22Rv1 (cell line): ENCODE data around the gene NCOR1.

Source experiments
- ZFX ChIP-seq: fragments of 450-650 bp; IDR thresholded peaks from 2 replicates; pipeline ENCODE4 v1.6.1; 2017; ENCODE audit warnings: antibody characterized with exemption, borderline replicate concordance
- TF ChIP-seq, protein P1 (sequence below): fragments of 450-650 bp; IDR thresholded peaks from 2 replicates; pipeline ENCODE4 v1.5.1; 2017; ENCODE audit warnings: mild to moderate bottlenecking

DNA sequence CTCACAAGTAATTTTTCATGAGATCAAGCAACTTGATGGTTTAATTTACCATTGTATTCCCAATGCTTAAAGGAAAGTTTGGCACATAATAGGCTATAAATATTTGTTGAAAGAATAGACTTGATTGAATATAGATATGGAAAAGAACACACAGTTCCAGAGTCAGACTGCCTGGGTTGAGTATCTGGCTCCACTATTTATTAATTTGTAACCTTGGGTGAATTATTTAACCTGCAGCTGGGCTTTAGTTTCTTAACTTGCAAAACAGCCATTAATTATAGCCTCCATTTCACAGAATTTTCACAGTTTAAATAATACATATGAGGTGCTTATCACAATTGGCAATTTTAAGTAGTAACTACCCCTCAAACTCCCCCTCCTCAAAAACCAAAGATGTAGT is 73.6 kb downstream of the NCOR1 start:
- TF ChIP-seq, protein P1, sequence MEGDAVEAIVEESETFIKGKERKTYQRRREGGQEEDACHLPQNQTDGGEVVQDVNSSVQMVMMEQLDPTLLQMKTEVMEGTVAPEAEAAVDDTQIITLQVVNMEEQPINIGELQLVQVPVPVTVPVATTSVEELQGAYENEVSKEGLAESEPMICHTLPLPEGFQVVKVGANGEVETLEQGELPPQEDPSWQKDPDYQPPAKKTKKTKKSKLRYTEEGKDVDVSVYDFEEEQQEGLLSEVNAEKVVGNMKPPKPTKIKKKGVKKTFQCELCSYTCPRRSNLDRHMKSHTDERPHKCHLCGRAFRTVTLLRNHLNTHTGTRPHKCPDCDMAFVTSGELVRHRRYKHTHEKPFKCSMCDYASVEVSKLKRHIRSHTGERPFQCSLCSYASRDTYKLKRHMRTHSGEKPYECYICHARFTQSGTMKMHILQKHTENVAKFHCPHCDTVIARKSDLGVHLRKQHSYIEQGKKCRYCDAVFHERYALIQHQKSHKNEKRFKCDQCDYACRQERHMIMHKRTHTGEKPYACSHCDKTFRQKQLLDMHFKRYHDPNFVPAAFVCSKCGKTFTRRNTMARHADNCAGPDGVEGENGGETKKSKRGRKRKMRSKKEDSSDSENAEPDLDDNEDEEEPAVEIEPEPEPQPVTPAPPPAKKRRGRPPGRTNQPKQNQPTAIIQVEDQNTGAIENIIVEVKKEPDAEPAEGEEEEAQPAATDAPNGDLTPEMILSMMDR = no peak
- no peak for TF ChIP-seq ZFX
